B cell (primary cell): ENCODE results near the gene AS3MT.
"Not testable (repeated sequence)": the region's sequence is repeated elsewhere in the genome, so short reads cannot be mapped to it uniquely, and the experiment has no call there.

Experiments used
- CTCF ChIP-seq: fragments of 200-600 bp; IDR thresholded peaks from one replicate; pipeline ENCODE4 v1.8.0; 2022; ENCODE audit warnings: antibody characterized with exemption, mild to moderate bottlenecking
- EZH2 ChIP-seq: IDR thresholded peaks from 2 replicates; pipeline ENCODE4 v1.6.1; 2012; ENCODE audit warnings: borderline replicate concordance, low read depth, mild to moderate bottlenecking, moderate library complexity, low read length; ENCODE audit not compliant: insufficient read depth, poor library complexity, severe bottlenecking

GRCh38 chr10:102844190-102844776 lies 25.0 kb upstream of the AS3MT start:
- not testable (repeated sequence) for TF ChIP-seq EZH2, CTCF
